ENCODE measurements around the gene TRAF3IP3. TPM values are rescaled to one million over a fixed set of nuclear protein-coding genes. Genes with fewer than 3 reads are reported as not detected.
A peak's percentile ranks its signal among the peaks of the same experiment; 100 is the strongest.

Gene TRAF3IP3
- polyA plus RNA-seq, 1 experiment = not detected

- POLR2A ChIA-PET = no interaction called here
- Histone ChIP-seq H3K27me3 (ENCODE audit: control insufficient read depth, insufficient read depth, low read length) (no peaks in the 10 kb centered on the region; the same call in 1 of the 2 replicates), H3K4me3 (ENCODE audit: low read depth, low read length) (no peak overlapping the region), H3K36me3 (ENCODE audit: control insufficient read depth, insufficient read depth, low read length) (no peaks in the 10 kb centered on the region)
- TF ChIP-seq CTCF (IDR thresholded peaks at IDR 0.05; ENCODE audit: insufficient read depth, low read depth, low read length) = no peak
- CTCF ChIA-PET = interaction anchor here (1.6 to 2.0 kb wide), 2 partner anchors 8 to 19 kb away, joined by 6 to 7 read pairs; no protein-coding TSS in a partner anchor
- no peak for DNase-seq (ENCODE audit: low read depth)
Observed at GRCh38 chr1:209767096-209767495, 11.2 kb downstream of the TRAF3IP3 start.

- no peak for DNase-seq (ENCODE audit: low read depth)
- no peak for TF ChIP-seq CTCF (IDR thresholded peaks at IDR 0.05; ENCODE audit: insufficient read depth, low read depth, low read length)
- Histone ChIP-seq H3K27me3 (ENCODE audit: control insufficient read depth, insufficient read depth, low read length) (no peaks in the 10 kb centered on the region; the same call in 1 of the 2 replicates), H3K36me3 (ENCODE audit: control insufficient read depth, insufficient read depth, low read length) (no peaks in the 10 kb centered on the region), H3K4me3 (ENCODE audit: low read depth, low read length) (no peak overlapping the region)
- ChIA-PET POLR2A (no interaction called here), CTCF (interaction anchor here (2.0 kb wide), 1 partner anchor 20 kb away, joined by 6 read pairs; no protein-coding TSS in a partner anchor)
Observed at GRCh38 chr1:209767706-209768105, 11.9 kb downstream of the TRAF3IP3 start.

- TF ChIP-seq CTCF (IDR thresholded peaks at IDR 0.05; ENCODE audit: insufficient read depth, low read depth, low read length) = no peak
- H3K36me3 ChIP-seq (ENCODE audit: control insufficient read depth, insufficient read depth, low read length) = no peaks in the 10 kb centered on the region
- CTCF ChIA-PET = interaction anchor here (2.0 kb wide), 1 partner anchor 21 kb away, joined by 6 read pairs; no protein-coding TSS in a partner anchor
- POLR2A ChIA-PET = no interaction called here
- H3K4me3 ChIP-seq (ENCODE audit: low read depth, low read length) = no peak overlapping the region
- DNase-seq (ENCODE audit: low read depth) = no peak
- H3K27me3 ChIP-seq (ENCODE audit: control insufficient read depth, insufficient read depth, low read length) = no peaks in the 10 kb centered on the region; the same call in 1 of the 2 replicates
Observed at GRCh38 chr1:209768354-209768774, 12.5 kb downstream of the TRAF3IP3 start.

GRCh38 chr1:209769171-209769904 is 13.5 kb downstream of the TRAF3IP3 start:
- TF ChIP-seq CTCF (IDR thresholded peaks at IDR 0.05; ENCODE audit: insufficient read depth, low read depth, low read length) = no peak
- no peak overlapping the region for H3K4me3 ChIP-seq (ENCODE audit: low read depth, low read length)
- ChIA-PET CTCF (interaction anchor here (0.9 to 2.0 kb wide), 3 partner anchors 14 to 54 kb away, joined by 3 to 6 read pairs (median 4); no protein-coding TSS in a partner anchor), POLR2A (no interaction called here)
- no peaks in the 10 kb centered on the region for H3K36me3 ChIP-seq (ENCODE audit: control insufficient read depth, insufficient read depth, low read length)
- DNase-seq (ENCODE audit: low read depth) = peak; percentile 53
- no peaks in the 10 kb centered on the region; the same call in 1 of the 2 replicates for H3K27me3 ChIP-seq (ENCODE audit: control insufficient read depth, insufficient read depth, low read length)

DNA sequence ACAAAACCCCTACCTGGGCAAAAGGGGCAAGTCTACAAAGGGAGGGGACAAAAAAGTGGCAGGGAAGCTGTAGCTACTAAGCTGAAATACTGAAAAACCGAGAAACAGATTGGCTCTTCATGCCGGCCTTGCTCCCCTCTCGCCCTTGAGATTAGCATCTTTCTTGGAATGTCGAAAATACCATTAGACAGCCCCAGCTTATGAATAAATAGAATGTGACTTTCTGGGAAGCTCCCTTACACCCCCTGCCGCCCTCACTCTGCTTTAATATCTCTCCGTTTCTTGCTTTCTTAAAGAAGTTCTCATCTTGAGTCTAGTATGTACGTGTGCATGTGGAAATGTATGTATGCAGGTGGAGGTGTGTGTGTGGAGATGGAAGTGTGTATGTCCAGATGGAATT is 14.1 kb downstream of the TRAF3IP3 start:
- CTCF ChIA-PET = interaction anchor here (0.9 to 1.6 kb wide), 3 partner anchors 13 to 53 kb away, joined by 3 to 4 read pairs (median 4); no protein-coding TSS in a partner anchor
- no peak overlapping the region for H3K4me3 ChIP-seq (ENCODE audit: low read depth, low read length)

More for the DNA sequence above, 14.1 kb downstream of the TRAF3IP3 start:
- no peaks in the 10 kb centered on the region for H3K36me3 ChIP-seq (ENCODE audit: control insufficient read depth, insufficient read depth, low read length)
- TF ChIP-seq CTCF (IDR thresholded peaks at IDR 0.05; ENCODE audit: insufficient read depth, low read depth, low read length) = no peak
- H3K27me3 ChIP-seq (ENCODE audit: control insufficient read depth, insufficient read depth, low read length) = no peaks in the 10 kb centered on the region; the same call in 1 of the 2 replicates
- POLR2A ChIA-PET = no interaction called here
- no peak for DNase-seq (ENCODE audit: low read depth)

All from BJ (cell line).